ENCODE results near the gene COA3.

The COA3 gene

GRCh38 chr17:42760652-42761581 lies 37.6 kb downstream of the COA3 start, which contains the start of gene RAMP2:
TSS of gene RAMP2 (plus strand) at chr17:42761227. CDS start at chr17:42761262, 35 bp downstream.
- DNase-seq (ENCODE audit: insufficient read length, low spot score), result no peak
- TF ChIP-seq TAF1 (IDR thresholded peaks at IDR 0.05; ENCODE audit: low read depth, low read length), result no peak
- TF ChIP-seq POLR2A (IDR thresholded peaks at IDR 0.05; ENCODE audit: low read depth, low read length), result no peak
- no peak for TF ChIP-seq SPI1 (IDR thresholded peaks at IDR 0.05; ENCODE audit: low read depth, low read length)
- TF ChIP-seq POU2F2 (IDR thresholded peaks at IDR 0.05; ENCODE audit: low read depth, low read length), result no peak
- TF ChIP-seq PAX5 (IDR thresholded peaks at IDR 0.05; ENCODE audit: insufficient read depth, low read length, severe bottlenecking), result no peak
- TF ChIP-seq POLR2AphosphoS5 (IDR thresholded peaks at IDR 0.05; ENCODE audit: low read depth, low read length), result no peak
- peak; percentile 20 for FAIRE-seq

- no peak for DNase-seq (ENCODE audit: insufficient read length, low spot score)
- peak; percentile 81 for TF ChIP-seq SPI1 (IDR thresholded peaks at IDR 0.05; ENCODE audit: low read depth, low read length)
- no peak for TF ChIP-seq POLR2AphosphoS5 (IDR thresholded peaks at IDR 0.05; ENCODE audit: low read depth, low read length)
- FAIRE-seq, result peak; percentile 80
These were observed 38.4 kb downstream of the COA3 start for GRCh38 chr17:42759982-42760651.

- FAIRE-seq (no peak), DNase-seq (ENCODE audit: insufficient read length, low spot score) (no peak)
- TF ChIP-seq POU2F2 (IDR thresholded peaks at IDR 0.05; ENCODE audit: low read depth, low read length) (no peak), POLR2A (IDR thresholded peaks at IDR 0.05; ENCODE audit: low read depth, low read length) (no peak), TAF1 (IDR thresholded peaks at IDR 0.05; ENCODE audit: low read depth, low read length) (no peak), POLR2AphosphoS5 (IDR thresholded peaks at IDR 0.05; ENCODE audit: low read depth, low read length) (no peak), SPI1 (IDR thresholded peaks at IDR 0.05; ENCODE audit: low read depth, low read length) (no peak), PAX5 (IDR thresholded peaks at IDR 0.05; ENCODE audit: insufficient read depth, low read length, severe bottlenecking) (no peak)
These were observed 43.7 kb downstream of the COA3 start for GRCh38 chr17:42754782-42755181.

- FAIRE-seq, result no peak
- no peak for TF ChIP-seq TAF1 (IDR thresholded peaks at IDR 0.05; ENCODE audit: low read depth, low read length)
- no peak for TF ChIP-seq POLR2A (IDR thresholded peaks at IDR 0.05; ENCODE audit: low read depth, low read length)
- TF ChIP-seq POLR2AphosphoS5 (IDR thresholded peaks at IDR 0.05; ENCODE audit: low read depth, low read length), result no peak
- no peak for TF ChIP-seq SPI1 (IDR thresholded peaks at IDR 0.05; ENCODE audit: low read depth, low read length)
- DNase-seq (ENCODE audit: insufficient read length, low spot score), result no peak
These were observed 46.9 kb downstream of the COA3 start for GRCh38 chr17:42751628-42752027.

GRCh38 chr17:42750739-42751344 lies 47.7 kb downstream of the COA3 start:
- TF ChIP-seq PAX5 (IDR thresholded peaks at IDR 0.05; ENCODE audit: insufficient read depth, low read length, severe bottlenecking) (no peak), SPI1 (IDR thresholded peaks at IDR 0.05; ENCODE audit: low read depth, low read length) (no peak), POLR2AphosphoS5 (IDR thresholded peaks at IDR 0.05; ENCODE audit: low read depth, low read length) (no peak), POLR2A (IDR thresholded peaks at IDR 0.05; ENCODE audit: low read depth, low read length) (no peak)
- DNase-seq (ENCODE audit: insufficient read length, low spot score), result no peak
- FAIRE-seq, result no peak

- FAIRE-seq (no peak), DNase-seq (ENCODE audit: insufficient read length, low spot score) (no peak)
- TF ChIP-seq POU2F2 (IDR thresholded peaks at IDR 0.05; ENCODE audit: low read depth, low read length) (no peak), TAF1 (IDR thresholded peaks at IDR 0.05; ENCODE audit: low read depth, low read length) (no peak), POLR2A (IDR thresholded peaks at IDR 0.05; ENCODE audit: low read depth, low read length) (no peak), POLR2AphosphoS5 (IDR thresholded peaks at IDR 0.05; ENCODE audit: low read depth, low read length) (no peak), PAX5 (IDR thresholded peaks at IDR 0.05; ENCODE audit: insufficient read depth, low read length, severe bottlenecking) (no peak), SPI1 (IDR thresholded peaks at IDR 0.05; ENCODE audit: low read depth, low read length) (no peak)
These were observed 49.4 kb downstream of the COA3 start for GRCh38 chr17:42748908-42749798.

GRCh38 chr17:42748202-42748907 lies 50.1 kb downstream of the COA3 start:
- no peak for TF ChIP-seq POLR2AphosphoS5 (IDR thresholded peaks at IDR 0.05; ENCODE audit: low read depth, low read length)
- no peak for TF ChIP-seq PAX5 (IDR thresholded peaks at IDR 0.05; ENCODE audit: insufficient read depth, low read length, severe bottlenecking)
- TF ChIP-seq TAF1 (IDR thresholded peaks at IDR 0.05; ENCODE audit: low read depth, low read length), result no peak
- no peak for TF ChIP-seq SPI1 (IDR thresholded peaks at IDR 0.05; ENCODE audit: low read depth, low read length)
- no peak for TF ChIP-seq POLR2A (IDR thresholded peaks at IDR 0.05; ENCODE audit: low read depth, low read length)
- no peak for TF ChIP-seq POU2F2 (IDR thresholded peaks at IDR 0.05; ENCODE audit: low read depth, low read length)
- DNase-seq (ENCODE audit: insufficient read length, low spot score) (no peak), FAIRE-seq (no peak)

All from GM12891 (cell line).